ENCODE data around the gene DYSF. TPM values are rescaled to one million over a fixed set of nuclear protein-coding genes. Genes with fewer than 3 reads are reported as not detected.

The DYSF gene
- total RNA-seq, 1 donor from 2014 or later, result 72.0 TPM

DNA sequence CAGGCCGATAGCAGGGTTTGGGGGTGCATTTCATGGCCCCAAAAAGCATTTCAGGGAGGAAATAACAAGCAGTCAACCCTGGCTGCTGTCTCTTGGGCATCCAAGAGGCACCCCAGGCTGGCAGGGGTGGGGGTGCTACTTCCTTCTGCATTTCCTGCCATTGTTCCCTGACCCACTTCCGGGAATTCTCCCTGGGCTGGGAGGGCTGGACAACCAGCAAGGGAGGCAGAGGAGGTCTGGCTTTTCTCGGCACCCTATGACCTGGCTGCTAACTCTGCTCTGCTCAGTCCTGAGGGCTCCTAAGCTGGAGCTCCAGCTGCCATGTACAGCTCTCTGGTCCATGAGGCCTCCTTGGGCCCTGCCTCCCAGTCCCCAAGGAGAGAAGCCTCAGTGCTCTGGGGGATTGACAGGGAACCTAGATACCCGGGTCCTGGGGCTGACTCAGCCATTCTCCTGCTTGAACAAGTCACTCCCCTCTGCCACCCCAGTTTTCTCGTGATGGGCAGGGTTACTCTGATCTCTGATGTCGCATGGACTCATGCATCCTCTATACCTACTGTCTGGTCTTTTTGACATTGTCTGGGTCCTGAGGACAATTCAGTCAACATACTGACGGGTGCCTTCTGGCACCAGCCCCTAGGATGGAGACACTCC is 47.2 kb downstream of the DYSF start:
- no peak overlapping the region for H3K4me3 Mint-ChIP-seq (ENCODE audit: unreplicated experiment)
- H3K27ac Mint-ChIP-seq (ENCODE audit: unreplicated experiment), result no peak overlapping the region
- no peaks in the 10 kb centered on the region for H3K9me3 Mint-ChIP-seq (ENCODE audit: unreplicated experiment)
- peaks cover 45% of the 10 kb centered on the region for H3K4me1 Mint-ChIP-seq (ENCODE audit: unreplicated experiment)
- no peak for DNase-seq (ENCODE audit: extremely low spot score, unreplicated experiment)
- H3K36me3 Mint-ChIP-seq (ENCODE audit: unreplicated experiment), result peaks cover 6% of the 10 kb centered on the region
- TF ChIP-seq, protein P1, sequence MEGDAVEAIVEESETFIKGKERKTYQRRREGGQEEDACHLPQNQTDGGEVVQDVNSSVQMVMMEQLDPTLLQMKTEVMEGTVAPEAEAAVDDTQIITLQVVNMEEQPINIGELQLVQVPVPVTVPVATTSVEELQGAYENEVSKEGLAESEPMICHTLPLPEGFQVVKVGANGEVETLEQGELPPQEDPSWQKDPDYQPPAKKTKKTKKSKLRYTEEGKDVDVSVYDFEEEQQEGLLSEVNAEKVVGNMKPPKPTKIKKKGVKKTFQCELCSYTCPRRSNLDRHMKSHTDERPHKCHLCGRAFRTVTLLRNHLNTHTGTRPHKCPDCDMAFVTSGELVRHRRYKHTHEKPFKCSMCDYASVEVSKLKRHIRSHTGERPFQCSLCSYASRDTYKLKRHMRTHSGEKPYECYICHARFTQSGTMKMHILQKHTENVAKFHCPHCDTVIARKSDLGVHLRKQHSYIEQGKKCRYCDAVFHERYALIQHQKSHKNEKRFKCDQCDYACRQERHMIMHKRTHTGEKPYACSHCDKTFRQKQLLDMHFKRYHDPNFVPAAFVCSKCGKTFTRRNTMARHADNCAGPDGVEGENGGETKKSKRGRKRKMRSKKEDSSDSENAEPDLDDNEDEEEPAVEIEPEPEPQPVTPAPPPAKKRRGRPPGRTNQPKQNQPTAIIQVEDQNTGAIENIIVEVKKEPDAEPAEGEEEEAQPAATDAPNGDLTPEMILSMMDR (IDR thresholded peaks at IDR 0.05), result no peak
- no peaks in the 10 kb centered on the region for H3K27me3 Mint-ChIP-seq (ENCODE audit: unreplicated experiment)

DNA sequence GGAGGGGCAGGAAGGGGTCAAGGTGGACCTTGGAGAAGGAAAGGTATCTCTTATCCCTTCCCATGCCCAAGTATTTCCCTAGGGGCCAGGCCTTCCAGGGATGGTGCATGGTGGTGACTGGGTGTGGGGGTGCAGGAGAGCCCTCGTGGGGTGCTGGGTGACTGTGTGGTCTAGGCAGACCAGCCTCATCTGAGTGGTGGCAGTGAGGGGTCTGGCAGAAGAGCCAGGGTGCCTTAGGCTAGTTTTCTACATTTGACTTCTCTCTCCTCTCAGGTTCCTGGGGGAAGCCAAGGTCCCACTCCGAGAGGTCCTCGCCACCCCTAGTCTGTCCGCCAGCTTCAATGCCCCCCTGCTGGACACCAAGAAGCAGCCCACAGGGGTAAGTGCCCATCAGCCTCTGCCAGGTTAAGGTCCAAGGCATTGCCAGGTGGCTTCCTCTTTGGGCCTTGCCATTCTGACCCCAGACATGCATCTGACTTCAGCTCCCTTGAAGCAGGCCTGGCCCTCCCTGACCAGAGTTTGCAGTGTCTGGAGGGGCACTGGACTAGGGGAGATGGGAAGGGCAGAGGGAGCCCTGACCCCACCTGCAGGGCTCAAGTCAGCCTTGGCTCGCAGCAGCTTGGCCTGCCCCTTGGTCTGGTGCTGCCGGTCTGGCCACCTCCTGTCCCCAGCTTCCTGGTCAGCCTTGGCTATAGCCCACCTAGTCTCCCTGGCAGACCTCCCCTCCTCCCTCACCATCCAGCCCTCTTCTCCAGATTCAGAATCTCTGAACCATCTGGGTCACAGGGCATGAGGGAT is 49.8 kb downstream of the DYSF start:
- H3K4me1 Mint-ChIP-seq (ENCODE audit: unreplicated experiment), result peaks cover 39% of the 10 kb centered on the region
- H3K4me3 Mint-ChIP-seq (ENCODE audit: unreplicated experiment), result no peak overlapping the region
- TF ChIP-seq, protein P1 (IDR thresholded peaks at IDR 0.05), result no peak
- H3K27ac Mint-ChIP-seq (ENCODE audit: unreplicated experiment), result peak overlapping the region; percentile 56
- no peak for DNase-seq (ENCODE audit: extremely low spot score, unreplicated experiment)
- H3K27me3 Mint-ChIP-seq (ENCODE audit: unreplicated experiment), result no peaks in the 10 kb centered on the region
- H3K36me3 Mint-ChIP-seq (ENCODE audit: unreplicated experiment), result peaks cover 8% of the 10 kb centered on the region
- H3K9me3 Mint-ChIP-seq (ENCODE audit: unreplicated experiment), result no peaks in the 10 kb centered on the region

DNA sequence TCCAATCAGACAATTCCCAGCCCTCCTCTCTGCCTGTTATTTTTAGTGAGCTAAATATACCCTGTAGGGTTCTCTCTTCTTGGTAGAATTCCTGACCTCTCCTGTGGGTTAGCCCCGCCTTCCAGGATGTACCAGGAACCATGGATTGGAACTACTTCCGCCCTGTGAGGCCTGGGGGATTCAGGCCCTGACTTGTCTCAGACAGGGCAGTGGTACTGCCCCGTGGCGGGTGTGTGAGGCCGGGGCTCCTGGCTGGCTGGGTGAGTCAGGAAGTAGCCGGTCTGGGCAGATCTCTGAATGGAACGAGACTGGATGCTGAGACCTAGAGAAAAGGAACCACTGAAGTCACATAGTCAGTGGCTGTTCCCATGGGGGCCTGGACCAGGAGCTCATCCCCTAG is 50.5 kb downstream of the DYSF start:
- DNase-seq (ENCODE audit: extremely low spot score, unreplicated experiment), result no peak
- no peaks in the 10 kb centered on the region for H3K27me3 Mint-ChIP-seq (ENCODE audit: unreplicated experiment)
- H3K4me1 Mint-ChIP-seq (ENCODE audit: unreplicated experiment), result peaks cover 32% of the 10 kb centered on the region
- TF ChIP-seq, protein P1 (IDR thresholded peaks at IDR 0.05), result no peak
- peak overlapping the region; percentile 56 for H3K27ac Mint-ChIP-seq (ENCODE audit: unreplicated experiment)
- H3K9me3 Mint-ChIP-seq (ENCODE audit: unreplicated experiment), result no peaks in the 10 kb centered on the region
- no peak overlapping the region for H3K4me3 Mint-ChIP-seq (ENCODE audit: unreplicated experiment)
- H3K36me3 Mint-ChIP-seq (ENCODE audit: unreplicated experiment), result peaks cover 8% of the 10 kb centered on the region

GRCh38 chr2:71504611-71505010 is 51.2 kb downstream of the DYSF start:
- no peaks in the 10 kb centered on the region for H3K9me3 Mint-ChIP-seq (ENCODE audit: unreplicated experiment)
- no peak overlapping the region for H3K27ac Mint-ChIP-seq (ENCODE audit: unreplicated experiment)

More at GRCh38 chr2:71504611-71505010, 51.2 kb downstream of the DYSF start:
- peaks cover 8% of the 10 kb centered on the region for H3K36me3 Mint-ChIP-seq (ENCODE audit: unreplicated experiment)
- TF ChIP-seq, protein P1 (IDR thresholded peaks at IDR 0.05), result no peak
- H3K4me3 Mint-ChIP-seq (ENCODE audit: unreplicated experiment), result no peak overlapping the region
- no peaks in the 10 kb centered on the region for H3K27me3 Mint-ChIP-seq (ENCODE audit: unreplicated experiment)
- no peak for DNase-seq (ENCODE audit: extremely low spot score, unreplicated experiment)
- peaks cover 24% of the 10 kb centered on the region for H3K4me1 Mint-ChIP-seq (ENCODE audit: unreplicated experiment)

Data from osteocyte (in vitro differentiated cells).